ENCODE results near the gene CTDSPL2.
A peak's percentile ranks its signal among the peaks of the same experiment; 100 is the strongest.

CTDSPL2 gene

DNA sequence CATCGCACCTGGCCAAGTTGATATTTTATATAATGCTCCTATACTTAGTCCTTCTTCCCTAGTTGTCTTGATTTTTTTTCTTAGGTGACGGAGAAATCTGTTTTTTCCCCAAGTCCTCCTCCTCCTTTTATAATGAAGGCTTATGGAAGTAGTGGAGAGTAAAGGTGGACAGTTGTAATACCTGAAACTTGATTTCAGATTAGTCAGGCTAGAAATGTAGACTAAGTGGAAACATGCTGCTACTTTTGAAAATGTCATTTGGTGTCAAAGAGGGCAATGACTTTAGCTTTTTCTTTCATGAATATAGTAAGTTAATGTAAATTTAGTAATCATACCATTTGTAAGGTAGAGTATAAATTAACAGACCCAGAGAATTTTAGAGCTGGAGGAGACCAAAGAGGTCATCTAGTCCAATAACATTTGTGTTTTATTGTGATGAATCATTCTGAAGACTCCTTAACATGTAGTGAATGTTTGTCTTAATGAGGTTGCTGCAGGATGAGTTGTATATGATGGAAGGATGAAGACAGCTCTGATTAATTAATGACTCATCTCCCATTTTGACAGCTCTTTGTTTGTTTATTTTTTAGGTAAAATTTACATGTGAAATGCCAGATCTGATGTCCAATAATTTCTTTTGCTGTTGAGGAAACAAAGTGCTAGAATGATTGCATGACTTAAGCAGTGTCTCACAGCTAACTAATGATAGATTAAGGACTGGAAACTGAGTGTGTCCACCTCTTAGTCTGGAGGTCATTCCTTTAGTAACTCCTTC is 8.7 kb downstream of the CTDSPL2 start:
- TF ChIP-seq, protein P1, sequence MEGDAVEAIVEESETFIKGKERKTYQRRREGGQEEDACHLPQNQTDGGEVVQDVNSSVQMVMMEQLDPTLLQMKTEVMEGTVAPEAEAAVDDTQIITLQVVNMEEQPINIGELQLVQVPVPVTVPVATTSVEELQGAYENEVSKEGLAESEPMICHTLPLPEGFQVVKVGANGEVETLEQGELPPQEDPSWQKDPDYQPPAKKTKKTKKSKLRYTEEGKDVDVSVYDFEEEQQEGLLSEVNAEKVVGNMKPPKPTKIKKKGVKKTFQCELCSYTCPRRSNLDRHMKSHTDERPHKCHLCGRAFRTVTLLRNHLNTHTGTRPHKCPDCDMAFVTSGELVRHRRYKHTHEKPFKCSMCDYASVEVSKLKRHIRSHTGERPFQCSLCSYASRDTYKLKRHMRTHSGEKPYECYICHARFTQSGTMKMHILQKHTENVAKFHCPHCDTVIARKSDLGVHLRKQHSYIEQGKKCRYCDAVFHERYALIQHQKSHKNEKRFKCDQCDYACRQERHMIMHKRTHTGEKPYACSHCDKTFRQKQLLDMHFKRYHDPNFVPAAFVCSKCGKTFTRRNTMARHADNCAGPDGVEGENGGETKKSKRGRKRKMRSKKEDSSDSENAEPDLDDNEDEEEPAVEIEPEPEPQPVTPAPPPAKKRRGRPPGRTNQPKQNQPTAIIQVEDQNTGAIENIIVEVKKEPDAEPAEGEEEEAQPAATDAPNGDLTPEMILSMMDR (IDR thresholded peaks at IDR 0.05; ENCODE audit: poor library complexity, severe bottlenecking) = no peak
- peak; percentile 77 for ATAC-seq (ENCODE audit: low read depth)
- H3K27me3 ChIP-seq (ENCODE audit: insufficient read depth, poor library complexity, severe bottlenecking) = no peaks in the 10 kb centered on the region
- H3K36me3 ChIP-seq (ENCODE audit: low read depth) = peaks cover 42% of the 10 kb centered on the region
- peak overlapping the region; percentile 4 for H3K27ac ChIP-seq (ENCODE audit: poor library complexity, severe bottlenecking)
- no peak overlapping the region for H3K4me3 ChIP-seq (ENCODE audit: severe bottlenecking)
- peaks cover 13% of the 10 kb centered on the region for H3K4me1 ChIP-seq (ENCODE audit: insufficient read depth, poor library complexity, severe bottlenecking)
- H3K9me3 ChIP-seq (ENCODE audit: severe bottlenecking) = no peaks in the 10 kb centered on the region
- no peak for DNase-seq (ENCODE audit: low spot score)

DNA sequence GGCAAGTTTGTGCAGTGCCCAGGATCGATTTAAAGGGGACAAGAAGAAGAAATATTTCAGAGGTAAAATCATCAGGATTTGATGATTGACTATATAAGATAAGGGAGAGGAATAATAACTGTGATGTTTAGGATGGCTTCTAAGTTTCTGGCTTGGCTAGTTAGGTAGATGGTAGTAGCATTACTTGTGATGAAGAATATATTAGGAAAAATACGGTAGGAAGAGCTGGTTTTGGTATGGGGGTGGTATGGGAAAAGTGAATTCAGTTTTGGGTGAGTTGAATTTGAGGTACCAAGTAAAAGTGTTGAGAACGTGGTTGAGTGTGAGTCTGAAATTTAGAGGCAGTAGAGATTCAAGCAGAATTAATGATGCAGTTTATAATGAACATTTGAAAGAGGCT is 11.0 kb downstream of the CTDSPL2 start:
- Histone ChIP-seq H3K36me3 (ENCODE audit: low read depth) (peaks cover 31% of the 10 kb centered on the region), H3K27me3 (ENCODE audit: insufficient read depth, poor library complexity, severe bottlenecking) (no peaks in the 10 kb centered on the region), H3K4me3 (ENCODE audit: severe bottlenecking) (no peak overlapping the region), H3K4me1 (ENCODE audit: insufficient read depth, poor library complexity, severe bottlenecking) (peaks cover 13% of the 10 kb centered on the region), H3K27ac (ENCODE audit: poor library complexity, severe bottlenecking) (no peak overlapping the region), H3K9me3 (ENCODE audit: severe bottlenecking) (no peaks in the 10 kb centered on the region)
- ATAC-seq (ENCODE audit: low read depth) = no peak
- no peak for DNase-seq (ENCODE audit: low spot score)
- TF ChIP-seq, protein P1 (IDR thresholded peaks at IDR 0.05; ENCODE audit: poor library complexity, severe bottlenecking) = no peak

DNA sequence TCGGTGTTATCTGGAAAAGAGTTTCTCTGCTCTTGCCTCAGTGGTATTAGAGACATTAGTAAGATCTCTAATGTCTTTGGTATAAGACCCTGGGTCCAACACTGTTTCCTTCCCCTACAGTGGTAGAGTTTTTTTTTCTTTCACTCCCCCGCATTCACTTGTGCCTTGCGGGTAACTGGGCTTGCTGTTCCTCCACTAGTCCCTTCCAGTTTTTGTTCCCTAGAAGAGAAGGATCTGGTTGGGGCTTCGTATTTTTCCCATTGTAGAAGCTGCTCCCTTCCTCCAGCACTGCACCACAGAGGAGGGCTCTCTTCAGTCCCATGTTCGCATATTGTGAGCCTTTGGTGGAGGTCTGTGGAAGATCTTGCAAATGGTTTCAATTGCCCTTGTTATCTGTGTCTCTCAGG is 13.7 kb downstream of the CTDSPL2 start:
- no peaks in the 10 kb centered on the region for H3K9me3 ChIP-seq (ENCODE audit: severe bottlenecking)
- no peaks in the 10 kb centered on the region for H3K27me3 ChIP-seq (ENCODE audit: insufficient read depth, poor library complexity, severe bottlenecking)
- no peak overlapping the region for H3K4me3 ChIP-seq (ENCODE audit: severe bottlenecking)
- TF ChIP-seq, protein P1 (IDR thresholded peaks at IDR 0.05; ENCODE audit: poor library complexity, severe bottlenecking) = no peak
- ATAC-seq (ENCODE audit: low read depth) (peak; percentile 35; the same call in 1 of the 3 replicates), DNase-seq (ENCODE audit: low spot score) (no peak)
- H3K27ac ChIP-seq (ENCODE audit: poor library complexity, severe bottlenecking) = no peak overlapping the region
- H3K36me3 ChIP-seq (ENCODE audit: low read depth) = peaks cover 19% of the 10 kb centered on the region
- peaks cover 8% of the 10 kb centered on the region for H3K4me1 ChIP-seq (ENCODE audit: insufficient read depth, poor library complexity, severe bottlenecking)

DNA sequence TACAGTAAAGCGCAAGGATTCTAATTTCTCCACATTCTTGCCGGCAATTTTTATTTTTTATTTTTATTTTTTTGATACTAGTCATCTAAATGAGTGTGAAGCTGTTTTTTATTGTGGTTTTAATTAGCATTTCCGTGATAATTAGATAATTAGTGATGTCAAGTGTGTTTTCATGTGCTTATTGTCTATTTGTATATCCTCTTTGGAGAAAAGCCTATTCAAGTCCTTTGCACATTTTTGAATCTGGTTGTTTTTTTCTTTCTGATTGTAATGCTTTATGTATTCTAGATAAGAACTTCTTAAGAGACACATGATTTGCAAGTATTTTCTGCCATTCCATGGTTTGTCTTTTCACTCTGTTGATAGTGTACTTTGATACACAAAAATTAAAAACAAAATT is 16.1 kb downstream of the CTDSPL2 start:
- no peak for ATAC-seq (ENCODE audit: low read depth)
- Histone ChIP-seq H3K9me3 (ENCODE audit: severe bottlenecking) (peaks cover 2% of the 10 kb centered on the region), H3K27me3 (ENCODE audit: insufficient read depth, poor library complexity, severe bottlenecking) (no peaks in the 10 kb centered on the region), H3K36me3 (ENCODE audit: low read depth) (peaks cover 19% of the 10 kb centered on the region), H3K4me3 (ENCODE audit: severe bottlenecking) (no peak overlapping the region), H3K4me1 (ENCODE audit: insufficient read depth, poor library complexity, severe bottlenecking) (no peaks in the 10 kb centered on the region), H3K27ac (ENCODE audit: poor library complexity, severe bottlenecking) (no peak overlapping the region)
- TF ChIP-seq, protein P1 (IDR thresholded peaks at IDR 0.05; ENCODE audit: poor library complexity, severe bottlenecking) = no peak
- no peak for DNase-seq (ENCODE audit: low spot score)

DNA sequence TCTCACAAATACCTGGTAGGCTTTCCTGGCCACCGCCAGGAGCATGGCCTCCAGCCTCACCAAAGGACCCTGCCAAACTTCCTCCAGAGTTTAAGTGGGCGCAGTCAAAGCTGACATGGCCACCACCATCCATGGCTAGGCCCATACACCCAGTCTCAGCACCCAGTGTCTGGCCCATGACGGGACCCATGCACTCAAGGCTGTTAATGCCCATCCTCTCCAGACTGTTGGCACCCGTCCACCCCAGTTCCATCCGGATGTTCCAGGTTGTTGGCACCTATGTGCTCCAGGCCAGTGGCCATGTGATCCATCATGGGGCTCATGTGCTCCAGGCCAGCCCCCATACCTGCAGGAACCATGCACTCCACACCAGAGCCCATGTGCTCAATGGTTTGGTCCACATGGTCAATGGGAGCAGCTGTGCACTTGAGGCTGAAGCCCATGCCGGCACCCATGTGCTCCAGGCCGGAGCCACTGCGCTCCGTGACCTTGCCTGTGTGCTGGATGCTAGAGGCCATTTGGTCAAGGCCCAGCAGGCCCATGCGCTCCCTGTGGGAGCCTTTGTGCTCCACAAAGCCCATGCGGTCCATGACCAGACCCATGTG is 20.4 kb downstream of the CTDSPL2 start:
- H3K36me3 ChIP-seq (ENCODE audit: low read depth) = peaks cover 21% of the 10 kb centered on the region
- H3K9me3 ChIP-seq (ENCODE audit: severe bottlenecking) = peaks cover 2% of the 10 kb centered on the region
- H3K27ac ChIP-seq (ENCODE audit: poor library complexity, severe bottlenecking) = no peak overlapping the region
- ATAC-seq (ENCODE audit: low read depth) (no peak), DNase-seq (ENCODE audit: low spot score) (no peak)
- TF ChIP-seq, protein P1 (IDR thresholded peaks at IDR 0.05; ENCODE audit: poor library complexity, severe bottlenecking) = no peak
- H3K27me3 ChIP-seq (ENCODE audit: insufficient read depth, poor library complexity, severe bottlenecking) = no peaks in the 10 kb centered on the region
- no peak overlapping the region for H3K4me3 ChIP-seq (ENCODE audit: severe bottlenecking)
- H3K4me1 ChIP-seq (ENCODE audit: insufficient read depth, poor library complexity, severe bottlenecking) = no peaks in the 10 kb centered on the region
